ENCODE measurements around the gene ANTXR1. TPM values are rescaled to one million over a fixed set of nuclear protein-coding genes. Genes with fewer than 3 reads are reported as not detected.

ANTXR1 gene
- total RNA-seq, 1 experiment from 2014 or later: 33.1 TPM

- Mint-ChIP-seq H3K4me1 (ENCODE audit: insufficient read depth, unreplicated experiment) (no peaks in the 10 kb centered on the region), H3K27me3 (ENCODE audit: insufficient read depth, unreplicated experiment) (no peaks in the 10 kb centered on the region), H3K9me3 (ENCODE audit: unreplicated experiment) (no peaks in the 10 kb centered on the region), H3K4me3 (ENCODE audit: unreplicated experiment) (no peak overlapping the region), H3K36me3 (ENCODE audit: insufficient read depth, unreplicated experiment) (no peaks in the 10 kb centered on the region), H3K27ac (ENCODE audit: low read depth, unreplicated experiment) (no peak overlapping the region)
- BruUV-seq (replicated peaks): no TSS peak
- no peak for TF ChIP-seq CTCF (IDR thresholded peaks at IDR 0.05; ENCODE audit: unreplicated experiment)
- DNase-seq (ENCODE audit: unreplicated experiment): no peak
- intact Hi-C loops (cut with micrococcal nuclease): no loop called here
- ChIA-PET POLR2A (no interaction called here), CTCF (interaction anchor here (0.7 to 0.9 kb wide), 3 partner anchors 273 to 1624 kb away, joined by 3 to 4 read pairs (median 3); no protein-coding TSS in a partner anchor)
These were observed 21.1 kb downstream of the ANTXR1 start for GRCh38 chr2:69034122-69034521.

DNA sequence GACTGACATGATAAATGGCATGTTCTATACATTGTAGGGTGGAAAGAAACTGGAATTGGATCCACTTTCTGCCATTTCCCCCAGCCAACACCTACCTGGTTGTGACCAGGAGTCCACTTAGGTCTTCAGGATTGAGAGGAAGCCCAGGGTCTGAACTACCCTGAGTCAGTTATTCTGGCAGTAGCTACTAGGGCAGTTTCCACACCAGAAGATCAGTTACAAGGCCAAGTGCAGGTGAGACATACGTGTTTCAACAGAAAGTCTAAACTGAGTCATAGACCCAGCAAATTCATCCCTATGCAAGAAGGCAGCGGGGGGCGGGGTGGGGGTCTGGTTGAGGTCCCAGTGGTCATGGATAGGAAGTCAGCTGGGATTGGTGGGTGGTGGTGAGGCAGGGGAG, 21.9 kb downstream of the ANTXR1 start:
- BruUV-seq (replicated peaks): no TSS peak
- TF ChIP-seq CTCF (IDR thresholded peaks at IDR 0.05; ENCODE audit: unreplicated experiment): no peak
- ChIA-PET CTCF (interaction anchor here (0.7 kb wide), 1 partner anchor 1623 kb away, joined by 3 read pairs; no protein-coding TSS in a partner anchor), POLR2A (no interaction called here)
- H3K9me3 Mint-ChIP-seq (ENCODE audit: unreplicated experiment): no peaks in the 10 kb centered on the region
- H3K4me3 Mint-ChIP-seq (ENCODE audit: unreplicated experiment): no peak overlapping the region
- intact Hi-C loops (cut with micrococcal nuclease): no loop called here
- H3K36me3 Mint-ChIP-seq (ENCODE audit: insufficient read depth, unreplicated experiment): no peaks in the 10 kb centered on the region
- H3K27me3 Mint-ChIP-seq (ENCODE audit: insufficient read depth, unreplicated experiment): no peaks in the 10 kb centered on the region
- no peaks in the 10 kb centered on the region for H3K4me1 Mint-ChIP-seq (ENCODE audit: insufficient read depth, unreplicated experiment)
- no peak overlapping the region for H3K27ac Mint-ChIP-seq (ENCODE audit: low read depth, unreplicated experiment)
- DNase-seq (ENCODE audit: unreplicated experiment): no peak

DNA sequence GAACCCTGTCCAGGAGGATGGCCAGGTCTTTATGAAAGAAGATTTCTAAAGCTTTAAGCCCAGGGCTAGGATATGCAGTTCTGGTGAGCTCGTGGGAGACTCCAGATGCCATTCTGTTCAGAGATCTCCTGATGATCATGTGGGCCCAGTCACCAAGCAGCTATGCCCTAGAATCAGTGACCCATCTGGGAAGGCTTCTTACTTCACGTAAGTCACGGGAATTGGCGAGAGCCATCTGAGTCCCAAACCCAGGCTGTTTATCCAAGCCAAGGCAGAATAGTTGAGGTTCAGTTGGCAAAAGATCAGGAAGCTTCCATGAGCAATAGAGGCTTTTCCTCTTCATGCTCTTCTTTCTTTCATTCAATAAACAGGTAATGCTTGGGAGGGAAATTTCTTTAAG, 23.9 kb downstream of the ANTXR1 start:
- intact Hi-C loops (cut with micrococcal nuclease): no loop called here
- ChIA-PET CTCF (no interaction called here), POLR2A (no interaction called here)
- Mint-ChIP-seq H3K9me3 (ENCODE audit: unreplicated experiment) (no peaks in the 10 kb centered on the region), H3K4me3 (ENCODE audit: unreplicated experiment) (no peak overlapping the region), H3K27ac (ENCODE audit: low read depth, unreplicated experiment) (no peak overlapping the region), H3K4me1 (ENCODE audit: insufficient read depth, unreplicated experiment) (no peaks in the 10 kb centered on the region), H3K36me3 (ENCODE audit: insufficient read depth, unreplicated experiment) (no peaks in the 10 kb centered on the region), H3K27me3 (ENCODE audit: insufficient read depth, unreplicated experiment) (no peaks in the 10 kb centered on the region)
- BruUV-seq (replicated peaks): no TSS peak
- no peak for DNase-seq (ENCODE audit: unreplicated experiment)
- no peak for TF ChIP-seq CTCF (IDR thresholded peaks at IDR 0.05; ENCODE audit: unreplicated experiment)

DNA sequence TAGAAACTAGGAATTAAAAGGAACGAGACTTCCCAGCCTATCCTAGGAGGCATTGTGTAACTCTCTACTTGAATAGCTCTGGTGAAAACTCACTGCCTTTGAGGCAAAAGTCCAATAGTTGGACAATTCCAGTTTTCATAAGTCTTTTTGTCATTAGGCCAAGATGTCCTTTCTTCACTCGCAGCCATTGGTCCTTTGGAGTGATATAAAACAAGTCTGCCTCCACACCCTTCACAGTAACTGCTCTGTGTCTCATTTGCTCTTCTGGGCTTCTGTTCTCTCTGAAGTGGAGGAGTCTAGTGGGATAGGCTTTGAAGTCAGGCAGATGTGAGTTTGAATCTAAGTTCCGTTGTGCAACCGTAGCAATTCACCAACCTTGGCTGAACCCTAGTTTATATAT, 28.2 kb downstream of the ANTXR1 start:
- Mint-ChIP-seq H3K27ac (ENCODE audit: low read depth, unreplicated experiment) (no peak overlapping the region), H3K36me3 (ENCODE audit: insufficient read depth, unreplicated experiment) (peaks cover 23% of the 10 kb centered on the region), H3K9me3 (ENCODE audit: unreplicated experiment) (no peaks in the 10 kb centered on the region), H3K4me3 (ENCODE audit: unreplicated experiment) (no peak overlapping the region), H3K4me1 (ENCODE audit: insufficient read depth, unreplicated experiment) (peaks cover 15% of the 10 kb centered on the region), H3K27me3 (ENCODE audit: insufficient read depth, unreplicated experiment) (no peaks in the 10 kb centered on the region)
- ChIA-PET CTCF (no interaction called here), POLR2A (no interaction called here)
- no peak for DNase-seq (ENCODE audit: unreplicated experiment)
- intact Hi-C loops (cut with micrococcal nuclease): no loop called here
- no peak for TF ChIP-seq CTCF (IDR thresholded peaks at IDR 0.05; ENCODE audit: unreplicated experiment)
- no TSS peak for BruUV-seq (replicated peaks)
